ENCODE measurements around the gene GPR162.

Gene GPR162

DNA sequence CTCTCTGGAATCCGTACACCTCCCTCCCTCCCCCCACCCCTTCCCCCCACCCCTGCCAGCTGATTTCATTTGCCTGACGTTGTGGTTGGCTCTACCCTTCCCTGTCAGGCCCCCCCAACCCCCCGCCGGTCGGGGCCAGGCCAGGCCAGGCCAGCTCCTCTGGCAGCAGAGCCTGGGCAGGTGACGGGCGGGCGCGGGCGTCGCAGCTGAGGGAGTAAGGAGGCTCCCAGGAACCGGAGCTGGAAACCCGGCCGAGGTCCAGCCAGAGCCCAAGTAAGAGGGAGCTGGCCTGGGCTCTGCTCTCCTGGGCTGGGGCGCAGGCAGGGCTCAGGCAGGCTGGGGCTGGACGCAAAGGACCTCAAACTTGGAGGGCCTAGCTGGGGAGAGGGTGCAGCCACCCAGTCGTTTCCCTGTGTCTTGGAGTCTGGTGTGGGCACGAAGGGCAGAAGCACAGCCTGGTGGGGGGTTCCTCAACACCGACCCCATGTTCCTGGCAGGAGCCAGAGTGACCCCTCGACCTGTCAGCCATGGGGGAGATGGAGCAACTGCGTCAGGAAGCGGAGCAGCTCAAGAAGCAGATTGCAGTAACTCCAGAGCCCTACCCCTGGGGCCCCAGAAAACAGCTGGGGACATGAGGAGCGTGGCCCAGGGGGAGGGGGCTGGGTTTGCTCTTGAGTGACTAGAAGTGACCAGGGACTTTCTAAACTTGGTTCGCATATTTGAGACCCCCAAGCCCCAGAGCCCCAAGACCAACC, 19.3 kb downstream of the GPR162 start, which contains the start of gene GNB3:
Gene GNB3 (plus strand): TSS at position 165 of the 755 bp plus-strand sequence. CDS start 363 bp downstream, at position 528.
- peak within 1 kb of the TSS; percentile 94 for H3K27ac ChIP-seq (ENCODE audit: low read depth, low read length, poor library complexity, severe bottlenecking)
- peak within 1 kb of the TSS; percentile 61 for H3K4me2 ChIP-seq (ENCODE audit: low read length)
- H3F3A ChIP-seq (ENCODE audit: insufficient read depth, low read length), result 0 out of 2 replicates have a peak, but pooled peaks cover 3% of the 10 kb centered on the region
- no peaks in the 10 kb centered on the region; the same call in 1 of the 2 replicates for H3K27me3 ChIP-seq (ENCODE audit: insufficient read depth, low read length)
- H3K36me3 ChIP-seq (ENCODE audit: insufficient read depth, low read length), result peaks cover under 1% of the 10 kb centered on the region; the same call in 1 of the 2 replicates
- no peak within 1 kb of the TSS for H2AFZ ChIP-seq (ENCODE audit: low read length)
- H3K4me3 ChIP-seq (ENCODE audit: low read depth, low read length, poor library complexity, severe bottlenecking), result peak within 1 kb of the TSS; percentile 36
- H3K79me2 ChIP-seq (ENCODE audit: insufficient read depth, low read length), result no peaks in the 10 kb centered on the region
- H3K4me1 ChIP-seq (ENCODE audit: insufficient read depth, low read length, severe bottlenecking), result peaks cover 41% of the 10 kb centered on the region
- H3K9ac ChIP-seq (ENCODE audit: low read length), result peak within 1 kb of the TSS; percentile 58
- H3K9me2 ChIP-seq (ENCODE audit: low read depth, low read length), result no peaks in the 10 kb centered on the region
- no peaks in the 10 kb centered on the region for H3K9me3 ChIP-seq (ENCODE audit: low read length)
- H4K20me1 ChIP-seq (ENCODE audit: insufficient read depth, low read length), result no peaks in the 10 kb centered on the region
- TF ChIP-seq, protein P1, sequence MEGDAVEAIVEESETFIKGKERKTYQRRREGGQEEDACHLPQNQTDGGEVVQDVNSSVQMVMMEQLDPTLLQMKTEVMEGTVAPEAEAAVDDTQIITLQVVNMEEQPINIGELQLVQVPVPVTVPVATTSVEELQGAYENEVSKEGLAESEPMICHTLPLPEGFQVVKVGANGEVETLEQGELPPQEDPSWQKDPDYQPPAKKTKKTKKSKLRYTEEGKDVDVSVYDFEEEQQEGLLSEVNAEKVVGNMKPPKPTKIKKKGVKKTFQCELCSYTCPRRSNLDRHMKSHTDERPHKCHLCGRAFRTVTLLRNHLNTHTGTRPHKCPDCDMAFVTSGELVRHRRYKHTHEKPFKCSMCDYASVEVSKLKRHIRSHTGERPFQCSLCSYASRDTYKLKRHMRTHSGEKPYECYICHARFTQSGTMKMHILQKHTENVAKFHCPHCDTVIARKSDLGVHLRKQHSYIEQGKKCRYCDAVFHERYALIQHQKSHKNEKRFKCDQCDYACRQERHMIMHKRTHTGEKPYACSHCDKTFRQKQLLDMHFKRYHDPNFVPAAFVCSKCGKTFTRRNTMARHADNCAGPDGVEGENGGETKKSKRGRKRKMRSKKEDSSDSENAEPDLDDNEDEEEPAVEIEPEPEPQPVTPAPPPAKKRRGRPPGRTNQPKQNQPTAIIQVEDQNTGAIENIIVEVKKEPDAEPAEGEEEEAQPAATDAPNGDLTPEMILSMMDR (IDR thresholded peaks at IDR 0.05; ENCODE audit: low read length), result no peak
- TF ChIP-seq EZH2 (IDR thresholded peaks at IDR 0.05; ENCODE audit: borderline replicate concordance, low read length), result no peak

DNA sequence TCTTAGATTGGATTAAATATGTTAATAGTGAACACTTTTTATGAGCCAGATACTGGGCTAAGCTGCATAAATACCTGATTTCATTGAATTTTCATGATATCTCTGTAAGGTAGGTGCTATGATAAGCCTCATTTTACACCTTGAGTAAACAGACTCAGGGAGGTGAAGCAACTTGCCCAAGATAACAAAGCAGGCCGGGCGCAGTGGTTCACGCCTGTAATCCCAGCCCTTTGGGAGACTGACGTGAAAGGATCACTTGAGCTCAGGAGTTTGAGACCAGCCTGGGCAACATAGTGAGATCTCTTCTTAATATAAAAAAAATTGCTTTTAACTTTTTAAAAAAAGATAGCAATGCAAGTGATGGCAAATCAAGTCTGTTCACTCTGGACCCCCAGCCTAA, 20.5 kb downstream of the GPR162 start:
- Histone ChIP-seq H3K4me3 (ENCODE audit: low read depth, low read length, poor library complexity, severe bottlenecking) (no peak overlapping the region), H3F3A (ENCODE audit: insufficient read depth, low read length) (0 out of 2 replicates have a peak, but pooled peaks cover 3% of the 10 kb centered on the region), H3K4me1 (ENCODE audit: insufficient read depth, low read length, severe bottlenecking) (peaks cover 41% of the 10 kb centered on the region), H3K36me3 (ENCODE audit: insufficient read depth, low read length) (peaks cover 12% of the 10 kb centered on the region; the same call in 1 of the 2 replicates), H3K4me2 (ENCODE audit: low read length) (no peak overlapping the region), H3K9ac (ENCODE audit: low read length) (no peak overlapping the region), H3K9me2 (ENCODE audit: low read depth, low read length) (no peaks in the 10 kb centered on the region), H3K9me3 (ENCODE audit: low read length) (no peaks in the 10 kb centered on the region), H3K79me2 (ENCODE audit: insufficient read depth, low read length) (no peaks in the 10 kb centered on the region), H4K20me1 (ENCODE audit: insufficient read depth, low read length) (no peaks in the 10 kb centered on the region), H2AFZ (ENCODE audit: low read length) (no peak overlapping the region), H3K27me3 (ENCODE audit: insufficient read depth, low read length) (no peaks in the 10 kb centered on the region; the same call in 1 of the 2 replicates), H3K27ac (ENCODE audit: low read depth, low read length, poor library complexity, severe bottlenecking) (no peak overlapping the region)
- TF ChIP-seq, protein P1 (IDR thresholded peaks at IDR 0.05; ENCODE audit: low read length), result no peak
- TF ChIP-seq EZH2 (IDR thresholded peaks at IDR 0.05; ENCODE audit: borderline replicate concordance, low read length), result no peak

DNA sequence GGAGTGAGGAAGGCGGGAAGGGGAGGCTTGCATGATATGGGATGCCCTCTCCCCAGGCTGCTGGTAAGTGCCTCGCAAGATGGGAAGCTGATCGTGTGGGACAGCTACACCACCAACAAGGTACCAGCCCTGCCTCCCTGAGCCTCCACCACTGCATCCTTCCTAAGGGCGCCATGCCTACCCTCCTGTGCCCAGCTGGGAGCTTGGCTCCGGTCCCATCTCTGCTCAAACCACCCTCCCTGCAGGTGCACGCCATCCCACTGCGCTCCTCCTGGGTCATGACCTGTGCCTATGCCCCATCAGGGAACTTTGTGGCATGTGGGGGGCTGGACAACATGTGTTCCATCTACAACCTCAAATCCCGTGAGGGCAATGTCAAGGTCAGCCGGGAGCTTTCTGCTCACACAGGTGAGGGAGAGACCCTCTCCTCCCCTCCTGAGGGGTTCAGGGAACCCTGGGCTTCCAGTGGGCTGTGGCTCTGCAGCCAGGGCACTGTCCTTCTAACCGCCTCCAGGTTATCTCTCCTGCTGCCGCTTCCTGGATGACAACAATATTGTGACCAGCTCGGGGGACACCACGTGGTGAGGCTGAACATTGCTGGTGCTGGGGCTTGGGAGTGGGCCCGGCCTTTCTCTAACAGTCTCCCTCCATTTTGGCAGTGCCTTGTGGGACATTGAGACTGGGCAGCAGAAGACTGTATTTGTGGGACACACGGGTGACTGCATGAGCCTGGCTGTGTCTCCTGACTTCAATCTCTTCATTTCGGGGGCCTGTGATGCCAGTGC, 21.7 kb downstream of the GPR162 start:
- Histone ChIP-seq H3K9ac (ENCODE audit: low read length) (peak overlapping the region; percentile 13; the same call in 1 of the 2 replicates), H3K27me3 (ENCODE audit: insufficient read depth, low read length) (no peaks in the 10 kb centered on the region), H3K27ac (ENCODE audit: low read depth, low read length, poor library complexity, severe bottlenecking) (no peak overlapping the region), H2AFZ (ENCODE audit: low read length) (no peak overlapping the region), H3K4me2 (ENCODE audit: low read length) (peak overlapping the region; percentile 42; the same call in 1 of the 2 replicates), H3F3A (ENCODE audit: insufficient read depth, low read length) (0 out of 2 replicates have a peak, but pooled peaks cover 3% of the 10 kb centered on the region), H3K4me1 (ENCODE audit: insufficient read depth, low read length, severe bottlenecking) (peaks cover 41% of the 10 kb centered on the region), H4K20me1 (ENCODE audit: insufficient read depth, low read length) (no peaks in the 10 kb centered on the region), H3K79me2 (ENCODE audit: insufficient read depth, low read length) (no peaks in the 10 kb centered on the region), H3K9me3 (ENCODE audit: low read length) (no peaks in the 10 kb centered on the region), H3K36me3 (ENCODE audit: insufficient read depth, low read length) (peaks cover 25% of the 10 kb centered on the region; the same call in 1 of the 2 replicates), H3K9me2 (ENCODE audit: low read depth, low read length) (no peaks in the 10 kb centered on the region), H3K4me3 (ENCODE audit: low read depth, low read length, poor library complexity, severe bottlenecking) (peak overlapping the region; percentile 8)
- TF ChIP-seq, protein P1 (IDR thresholded peaks at IDR 0.05; ENCODE audit: low read length), result peak; percentile 38; the same call in 1 of the 2 replicates
- TF ChIP-seq EZH2 (IDR thresholded peaks at IDR 0.05; ENCODE audit: borderline replicate concordance, low read length), result no peak

Data from OCI-LY1 (cell line).